ENCODE measurements around the gene ANKH.

The ANKH gene

GRCh38 chr5:14834584-14835550 lies 36.7 kb downstream of the ANKH start:
- Histone ChIP-seq H3K27ac (no peak overlapping the region), H3K4me3 (no peak overlapping the region)
- no peak for TF ChIP-seq EZH2 (IDR thresholded peaks at IDR 0.05)
- no peak for TF ChIP-seq POLR2AphosphoS5 (IDR thresholded peaks at IDR 0.05; ENCODE audit: borderline replicate concordance, low read depth, low read length)
- no peak for TF ChIP-seq FOXP2 (optimal IDR thresholded peaks at IDR 0.05; ENCODE audit: control extremely low read depth, extremely low read length, insufficient read depth)

GRCh38 chr5:14834062-14834461 lies 37.5 kb downstream of the ANKH start:
- no peak for TF ChIP-seq POLR2AphosphoS5 (IDR thresholded peaks at IDR 0.05; ENCODE audit: borderline replicate concordance, low read depth, low read length)
- DNase-seq (ENCODE audit: low read depth, low spot score) = no peak
- no peak overlapping the region for H3K27ac ChIP-seq

More at GRCh38 chr5:14834584-14835550, 36.7 kb downstream of the ANKH start:
- Histone ChIP-seq H3K9ac (ENCODE audit: insufficient read length) (no peak overlapping the region), H3K36me3 (ENCODE audit: insufficient read depth, low read length) (no peaks in the 10 kb centered on the region), H3K9me3 (ENCODE audit: low read depth, low read length) (no peaks in the 10 kb centered on the region)
- DNase-seq (ENCODE audit: low read depth, low spot score) = no peak

DNA sequence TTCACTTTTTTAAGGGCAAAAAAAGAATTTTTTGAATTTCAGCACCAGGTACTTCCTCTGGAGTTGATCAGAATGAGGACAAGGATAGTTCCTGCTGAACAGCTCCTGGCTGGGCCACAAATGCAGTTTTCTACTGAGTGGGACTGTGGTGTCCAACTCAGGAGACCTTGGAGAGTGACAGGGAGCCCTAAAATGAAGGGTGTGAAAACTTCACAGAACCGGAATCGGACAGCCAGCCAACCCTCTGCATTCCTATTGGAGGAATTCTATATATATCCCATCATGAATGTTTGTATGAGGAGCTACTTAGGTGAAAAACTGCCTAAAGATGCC lies 40.6 kb downstream of the ANKH start:
- TF ChIP-seq POLR2AphosphoS5 (IDR thresholded peaks at IDR 0.05; ENCODE audit: borderline replicate concordance, low read depth, low read length) (no peak), FOXP2 (optimal IDR thresholded peaks at IDR 0.05; ENCODE audit: control extremely low read depth, extremely low read length, insufficient read depth) (no peak), EZH2 (IDR thresholded peaks at IDR 0.05) (no peak)
- Histone ChIP-seq H3K27ac (no peak overlapping the region), H3K9ac (ENCODE audit: insufficient read length) (no peak overlapping the region), H3K4me3 (no peak overlapping the region), H3K9me3 (ENCODE audit: low read depth, low read length) (no peaks in the 10 kb centered on the region), H3K36me3 (ENCODE audit: insufficient read depth, low read length) (no peaks in the 10 kb centered on the region)
- no peak for DNase-seq (ENCODE audit: low read depth, low spot score)

More at GRCh38 chr5:14834062-14834461, 37.5 kb downstream of the ANKH start:
- Histone ChIP-seq H3K4me3 (no peak overlapping the region), H3K9me3 (ENCODE audit: low read depth, low read length) (no peaks in the 10 kb centered on the region), H3K36me3 (ENCODE audit: insufficient read depth, low read length) (no peaks in the 10 kb centered on the region), H3K9ac (ENCODE audit: insufficient read length) (no peak overlapping the region)

DNA sequence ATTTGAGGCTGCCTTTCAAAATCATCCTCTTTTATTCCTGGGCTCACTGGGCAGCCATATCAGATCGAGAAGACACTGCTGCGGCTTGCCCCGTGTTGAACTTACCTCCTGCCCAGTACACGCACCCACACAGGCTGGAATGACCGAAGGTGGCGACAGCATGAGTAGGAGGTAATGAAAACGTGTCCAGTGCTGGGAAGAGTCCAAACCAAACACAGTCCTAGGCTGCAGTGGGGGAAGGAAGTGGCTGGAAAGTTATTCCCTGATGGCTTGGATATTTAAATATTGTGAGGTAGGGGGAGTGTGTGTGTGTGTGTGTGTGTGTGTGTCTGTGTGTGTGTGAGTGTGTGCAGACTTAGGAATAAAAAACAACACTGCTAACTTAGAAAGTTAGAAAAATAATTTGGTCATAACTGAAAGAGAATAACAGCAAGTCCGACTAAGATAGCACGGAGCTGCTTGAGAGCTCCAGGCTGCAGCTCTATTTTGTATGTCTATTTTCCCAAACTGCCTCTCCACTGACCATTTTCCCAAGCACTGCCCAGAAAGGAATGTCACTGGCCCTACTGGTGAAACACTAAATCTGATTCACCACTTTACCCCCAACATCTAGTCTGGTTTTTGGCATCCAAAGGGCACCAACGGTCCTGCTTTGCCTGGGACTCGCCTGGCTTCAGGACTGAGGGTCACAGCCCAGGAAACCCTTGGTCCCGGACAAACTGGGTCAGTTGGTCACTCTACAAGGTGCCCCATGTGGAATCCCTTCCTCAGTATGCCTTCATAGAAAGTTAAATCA lies 41.2 kb downstream of the ANKH start:
- Histone ChIP-seq H3K4me3 (no peak overlapping the region), H3K9ac (ENCODE audit: insufficient read length) (no peak overlapping the region), H3K27ac (no peak overlapping the region), H3K9me3 (ENCODE audit: low read depth, low read length) (no peaks in the 10 kb centered on the region), H3K36me3 (ENCODE audit: insufficient read depth, low read length) (no peaks in the 10 kb centered on the region)
- TF ChIP-seq FOXP2 (optimal IDR thresholded peaks at IDR 0.05; ENCODE audit: control extremely low read depth, extremely low read length, insufficient read depth) (no peak), EZH2 (IDR thresholded peaks at IDR 0.05) (no peak), POLR2AphosphoS5 (IDR thresholded peaks at IDR 0.05; ENCODE audit: borderline replicate concordance, low read depth, low read length) (no peak)
- no peak for DNase-seq (ENCODE audit: low read depth, low spot score)

DNA sequence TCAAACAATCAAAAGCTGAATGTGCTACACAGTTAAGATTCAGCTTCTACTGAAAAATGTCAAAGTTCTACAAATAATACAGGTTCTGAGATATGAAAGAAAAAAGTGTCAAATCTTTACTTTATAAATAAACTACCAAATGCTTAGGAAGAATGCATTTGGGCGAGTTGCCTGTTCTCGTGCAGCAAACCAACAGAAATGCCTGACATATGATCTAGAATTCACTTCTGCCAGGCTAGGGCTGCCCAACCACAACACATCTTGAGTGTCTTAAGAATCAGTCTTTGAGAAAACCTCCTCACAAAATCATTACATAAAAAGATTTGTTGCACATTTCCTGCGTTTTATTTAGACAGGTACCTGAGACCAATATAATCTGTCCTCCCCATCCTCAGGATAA lies 42.2 kb downstream of the ANKH start:
- Histone ChIP-seq H3K36me3 (ENCODE audit: insufficient read depth, low read length) (no peaks in the 10 kb centered on the region), H3K27ac (no peak overlapping the region), H3K9ac (ENCODE audit: insufficient read length) (no peak overlapping the region), H3K9me3 (ENCODE audit: low read depth, low read length) (no peaks in the 10 kb centered on the region), H3K4me3 (no peak overlapping the region)
- TF ChIP-seq EZH2 (IDR thresholded peaks at IDR 0.05) = no peak
- TF ChIP-seq FOXP2 (optimal IDR thresholded peaks at IDR 0.05; ENCODE audit: control extremely low read depth, extremely low read length, insufficient read depth) = no peak
- no peak for TF ChIP-seq POLR2AphosphoS5 (IDR thresholded peaks at IDR 0.05; ENCODE audit: borderline replicate concordance, low read depth, low read length)
- no peak for DNase-seq (ENCODE audit: low read depth, low spot score)

DNA sequence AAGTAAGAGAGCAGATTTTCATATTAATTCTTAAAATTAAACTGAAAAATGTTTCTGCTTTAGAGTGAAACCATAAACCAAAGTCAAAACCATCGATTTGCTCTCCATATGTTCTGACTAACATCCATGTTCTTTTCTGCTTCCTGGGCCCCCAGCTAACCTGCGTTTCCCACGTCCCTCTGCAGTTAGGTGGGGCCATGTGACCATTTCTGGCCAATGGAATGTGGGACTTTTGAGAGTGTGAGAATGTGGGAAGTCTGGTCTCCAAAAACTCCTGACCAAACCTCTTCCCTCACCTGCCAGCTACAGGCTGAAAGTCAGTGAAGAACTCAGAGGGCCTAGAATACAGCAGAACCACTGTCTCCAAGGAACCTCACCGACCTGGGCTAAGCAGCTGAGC lies 44.9 kb downstream of the ANKH start:
- no peak overlapping the region for H3K4me3 ChIP-seq

GRCh38 chr5:14825977-14826376 lies 45.6 kb downstream of the ANKH start:
- Histone ChIP-seq H3K36me3 (ENCODE audit: insufficient read depth, low read length) (no peaks in the 10 kb centered on the region), H3K9me3 (ENCODE audit: low read depth, low read length) (no peaks in the 10 kb centered on the region), H3K9ac (ENCODE audit: insufficient read length) (no peak overlapping the region), H3K4me3 (no peak overlapping the region), H3K27ac (no peak overlapping the region)
- no peak for TF ChIP-seq POLR2AphosphoS5 (IDR thresholded peaks at IDR 0.05; ENCODE audit: borderline replicate concordance, low read depth, low read length)
- no peak for TF ChIP-seq FOXP2 (optimal IDR thresholded peaks at IDR 0.05; ENCODE audit: control extremely low read depth, extremely low read length, insufficient read depth)
- no peak for TF ChIP-seq EZH2 (IDR thresholded peaks at IDR 0.05)
- no peak for DNase-seq (ENCODE audit: low read depth, low spot score)

More for the DNA sequence above, 44.9 kb downstream of the ANKH start:
- Histone ChIP-seq H3K27ac (no peak overlapping the region), H3K9me3 (ENCODE audit: low read depth, low read length) (no peaks in the 10 kb centered on the region), H3K9ac (ENCODE audit: insufficient read length) (no peak overlapping the region), H3K36me3 (ENCODE audit: insufficient read depth, low read length) (no peaks in the 10 kb centered on the region)
- DNase-seq (ENCODE audit: low read depth, low spot score) = no peak
- TF ChIP-seq FOXP2 (optimal IDR thresholded peaks at IDR 0.05; ENCODE audit: control extremely low read depth, extremely low read length, insufficient read depth) = no peak
- TF ChIP-seq EZH2 (IDR thresholded peaks at IDR 0.05) = no peak

DNA sequence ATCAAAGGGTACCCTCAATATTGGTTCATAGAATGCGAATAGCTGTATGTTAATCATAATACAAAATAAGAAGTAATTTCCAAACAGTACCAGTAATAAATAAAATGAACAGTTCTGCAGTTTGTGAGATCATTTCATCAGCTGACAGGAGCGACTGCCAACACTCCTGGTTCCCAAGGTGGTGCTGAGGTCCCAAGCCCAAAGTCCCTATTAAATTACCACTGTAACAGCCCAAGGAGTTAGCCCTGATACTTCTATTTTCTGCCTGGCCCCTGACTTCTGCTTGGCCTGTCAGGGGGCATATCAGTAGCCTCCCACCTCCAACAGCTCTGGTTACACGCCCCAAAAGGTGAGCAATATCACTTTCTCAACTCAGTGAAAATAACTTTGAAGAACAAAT lies 47.1 kb downstream of the ANKH start:
- Histone ChIP-seq H3K4me3 (no peak overlapping the region), H3K9ac (ENCODE audit: insufficient read length) (no peak overlapping the region), H3K36me3 (ENCODE audit: insufficient read depth, low read length) (no peaks in the 10 kb centered on the region), H3K27ac (no peak overlapping the region), H3K9me3 (ENCODE audit: low read depth, low read length) (no peaks in the 10 kb centered on the region)
- no peak for DNase-seq (ENCODE audit: low read depth, low spot score)
- TF ChIP-seq FOXP2 (optimal IDR thresholded peaks at IDR 0.05; ENCODE audit: control extremely low read depth, extremely low read length, insufficient read depth) (no peak), EZH2 (IDR thresholded peaks at IDR 0.05) (no peak), POLR2AphosphoS5 (IDR thresholded peaks at IDR 0.05; ENCODE audit: borderline replicate concordance, low read depth, low read length) (no peak)

All from SK-N-MC (cell line).